Measurements from ENCODE around the gene ELOVL4.

ELOVL4 gene

GRCh38 chr6:79928478-79928998 is 18.8 kb downstream of the ELOVL4 start:
- H3K27ac Mint-ChIP-seq: no peak overlapping the region
- no peak for DNase-seq
- H3K4me1 Mint-ChIP-seq: no peaks in the 10 kb centered on the region
- H3K9me3 Mint-ChIP-seq: no peaks in the 10 kb centered on the region
- H3K27me3 Mint-ChIP-seq (ENCODE audit: low read depth, poor library complexity): no peaks in the 10 kb centered on the region
- H3K36me3 Mint-ChIP-seq (ENCODE audit: low read depth): no peaks in the 10 kb centered on the region
- H3K4me3 Mint-ChIP-seq: no peak overlapping the region
- no peak for TF ChIP-seq CTCF (IDR thresholded peaks at IDR 0.05)

- H3K4me3 Mint-ChIP-seq: no peak overlapping the region
- no peak for TF ChIP-seq CTCF (IDR thresholded peaks at IDR 0.05)
- no peaks in the 10 kb centered on the region for H3K4me1 Mint-ChIP-seq
- no peaks in the 10 kb centered on the region for H3K9me3 Mint-ChIP-seq
- no peaks in the 10 kb centered on the region for H3K27me3 Mint-ChIP-seq (ENCODE audit: low read depth, poor library complexity)
- no peak for DNase-seq
- no peaks in the 10 kb centered on the region for H3K36me3 Mint-ChIP-seq (ENCODE audit: low read depth)
- H3K27ac Mint-ChIP-seq: no peak overlapping the region
Measured at GRCh38 chr6:79927758-79928157, 19.6 kb downstream of the ELOVL4 start.

GRCh38 chr6:79923270-79923669 is 24.1 kb downstream of the ELOVL4 start:
- no peaks in the 10 kb centered on the region for H3K9me3 Mint-ChIP-seq
- no peaks in the 10 kb centered on the region for H3K4me1 Mint-ChIP-seq

GRCh38 chr6:79922018-79922417 is 25.3 kb downstream of the ELOVL4 start:
- no peak for TF ChIP-seq CTCF (IDR thresholded peaks at IDR 0.05)
- Mint-ChIP-seq H3K27me3 (ENCODE audit: low read depth, poor library complexity) (no peaks in the 10 kb centered on the region), H3K27ac (no peak overlapping the region)

More at GRCh38 chr6:79923270-79923669, 24.1 kb downstream of the ELOVL4 start:
- Mint-ChIP-seq H3K27me3 (ENCODE audit: low read depth, poor library complexity) (no peaks in the 10 kb centered on the region), H3K27ac (no peak overlapping the region), H3K4me3 (no peak overlapping the region), H3K36me3 (ENCODE audit: low read depth) (peaks cover 4% of the 10 kb centered on the region)
- TF ChIP-seq CTCF (IDR thresholded peaks at IDR 0.05): no peak
- DNase-seq: no peak

GRCh38 chr6:79913369-79913768 is 34.0 kb downstream of the ELOVL4 start:
- no peak for DNase-seq
- Mint-ChIP-seq H3K4me1 (no peaks in the 10 kb centered on the region), H3K4me3 (no peak overlapping the region), H3K36me3 (ENCODE audit: low read depth) (no peaks in the 10 kb centered on the region), H3K27me3 (ENCODE audit: low read depth, poor library complexity) (peaks cover 3% of the 10 kb centered on the region), H3K27ac (no peak overlapping the region), H3K9me3 (no peaks in the 10 kb centered on the region)
- no peak for TF ChIP-seq CTCF (IDR thresholded peaks at IDR 0.05)

More at GRCh38 chr6:79922018-79922417, 25.3 kb downstream of the ELOVL4 start:
- H3K9me3 Mint-ChIP-seq: no peaks in the 10 kb centered on the region
- DNase-seq: no peak
- no peaks in the 10 kb centered on the region for H3K4me1 Mint-ChIP-seq
- peaks cover 4% of the 10 kb centered on the region for H3K36me3 Mint-ChIP-seq (ENCODE audit: low read depth)
- no peak overlapping the region for H3K4me3 Mint-ChIP-seq

- H3K36me3 Mint-ChIP-seq (ENCODE audit: low read depth): no peaks in the 10 kb centered on the region
- no peak for DNase-seq
- peaks cover 4% of the 10 kb centered on the region for H3K27me3 Mint-ChIP-seq (ENCODE audit: low read depth, poor library complexity)
- H3K27ac Mint-ChIP-seq: no peak overlapping the region
- no peaks in the 10 kb centered on the region for H3K4me1 Mint-ChIP-seq
- TF ChIP-seq CTCF (IDR thresholded peaks at IDR 0.05): no peak
- no peaks in the 10 kb centered on the region for H3K9me3 Mint-ChIP-seq
- H3K4me3 Mint-ChIP-seq: no peak overlapping the region
Measured at GRCh38 chr6:79911992-79912391, 35.4 kb downstream of the ELOVL4 start.

Data from nephron progenitor cell (in vitro differentiated cells).